Neural cell (in vitro differentiated cells): ENCODE measurements around the gene ABI3BP.

ENCODE experiments used
- CTCF ChIP-seq: fragments of 450-650 bp; IDR thresholded peaks from 2 replicates; pipeline ENCODE4 v1.5.1; 2014; ENCODE audit warnings: antibody characterized with exemption, mild to moderate bottlenecking, moderate library complexity; ENCODE audit not compliant: poor library complexity, severe bottlenecking
- EP300 ChIP-seq: fragments of 450-650 bp; conservative IDR thresholded peaks from 2 replicates; pipeline ENCODE4 v1.6.1; 2014; ENCODE audit warnings: antibody characterized with exemption, mild to moderate bottlenecking, moderate library complexity; ENCODE audit not compliant: poor library complexity, severe bottlenecking
- EZH2 ChIP-seq: fragments of 200-600, 300-800 bp; shearing (Covaris generic), sonication (generic); IDR thresholded peaks from 2 replicates; pipeline ENCODE4 v1.6.1; 2014; ENCODE audit warnings: antibody characterized with exemption, low read length, borderline replicate concordance, mild to moderate bottlenecking; ENCODE audit not compliant: insufficient read depth, poor library complexity, severe bottlenecking
- MXI1 ChIP-seq: fragments of 450-650 bp; conservative IDR thresholded peaks from 2 replicates; pipeline ENCODE4 v1.6.1; 2014; ENCODE audit warnings: antibody characterized with exemption, mild to moderate bottlenecking; ENCODE audit not compliant: poor library complexity, severe bottlenecking
- POLR2AphosphoS5 ChIP-seq: IDR thresholded peaks from 2 replicates; pipeline ENCODE4 v1.6.1; 2012
- REST ChIP-seq: IDR thresholded peaks from 2 replicates; pipeline ENCODE4 v1.6.1; 2012; ENCODE audit warnings: borderline replicate concordance
- SMC3 ChIP-seq: fragments of 450-650 bp; conservative IDR thresholded peaks from 2 replicates; pipeline ENCODE4 v1.6.1; 2014; ENCODE audit warnings: antibody characterized with exemption, mild to moderate bottlenecking, moderate library complexity; ENCODE audit not compliant: poor library complexity
- TAF1 ChIP-seq: IDR thresholded peaks from 2 replicates; pipeline ENCODE4 v1.6.1; 2012; ENCODE audit warnings: low read depth

- no peak for TF ChIP-seq CTCF
- no peak for TF ChIP-seq EZH2
- no peak for TF ChIP-seq REST
- no peak for TF ChIP-seq EP300
- TF ChIP-seq POLR2AphosphoS5: no peak
- TF ChIP-seq TAF1: no peak
- TF ChIP-seq MXI1: no peak
- no peak for TF ChIP-seq SMC3
Measured at GRCh38 chr3:100833483-100833882, 159.7 kb downstream of the ABI3BP start.
